H7 (cell line): ENCODE data around the gene GASK1A. TPM values are rescaled to one million over a fixed set of nuclear protein-coding genes. Genes with fewer than 3 reads are reported as not detected.

ENCODE experiments used
- DNase-seq: peaks from one replicate; pipeline ENCODE4 v3.0.0; 2012
- H3K27me3 ChIP-seq: 2 replicates; pipeline ENCODE4 v1.6.0; 2011; ENCODE audit warnings: mild to moderate bottlenecking, low read length; ENCODE audit not compliant: control insufficient read depth, insufficient read depth
- H3K36me3 ChIP-seq: replicated peaks from 2 replicates; pipeline ENCODE4 v1.5.1; 2011; ENCODE audit warnings: low read length; ENCODE audit not compliant: control insufficient read depth, insufficient read depth
- H3K4me3 ChIP-seq: 2 replicates; pipeline ENCODE4 v1.5.1; 2011; ENCODE audit warnings: low read depth, mild to moderate bottlenecking, control low read depth, low read length, moderate library complexity; ENCODE audit not compliant: insufficient read depth
- total RNA-seq: library from RNA; depleted of rRNA; stranded (reverse); fragments of >200 nt; shearing (Covaris generic); gene quantifications from 2 replicates; pipeline ENCODE4 v1.2.3, GENCODE V29; 2014

GASK1A gene
- total RNA-seq, 1 experiment from 2014 or later: 4.5 TPM

GRCh38 chr3:43081796-43082195 is 102.7 kb downstream of the GASK1A start:
- DNase-seq: no peak
- no peak overlapping the region for H3K4me3 ChIP-seq
- no peaks in the 10 kb centered on the region for H3K27me3 ChIP-seq
- peaks cover 6% of the 10 kb centered on the region for H3K36me3 ChIP-seq

- DNase-seq: no peak
- Histone ChIP-seq H3K27me3 (no peaks in the 10 kb centered on the region), H3K4me3 (no peak overlapping the region), H3K36me3 (peaks cover 6% of the 10 kb centered on the region)
These were observed 103.3 kb downstream of the GASK1A start for GRCh38 chr3:43082457-43082856.

- Histone ChIP-seq H3K36me3 (no peaks in the 10 kb centered on the region), H3K4me3 (no peak overlapping the region), H3K27me3 (no peaks in the 10 kb centered on the region)
- no peak for DNase-seq
These were observed 107.5 kb downstream of the GASK1A start for GRCh38 chr3:43086460-43087165.

GRCh38 chr3:43087249-43087776 is 108.2 kb downstream of the GASK1A start:
- DNase-seq: no peak
- Histone ChIP-seq H3K4me3 (no peak overlapping the region), H3K27me3 (no peaks in the 10 kb centered on the region), H3K36me3 (no peaks in the 10 kb centered on the region)

- no peaks in the 10 kb centered on the region for H3K36me3 ChIP-seq
- no peaks in the 10 kb centered on the region for H3K27me3 ChIP-seq
- no peak overlapping the region for H3K4me3 ChIP-seq
- DNase-seq: no peak
These were observed 110.0 kb downstream of the GASK1A start for GRCh38 chr3:43089081-43089480.

GRCh38 chr3:43090238-43090637 is 111.1 kb downstream of the GASK1A start:
- DNase-seq: no peak
- Histone ChIP-seq H3K27me3 (no peaks in the 10 kb centered on the region), H3K36me3 (no peaks in the 10 kb centered on the region), H3K4me3 (no peak overlapping the region)

- Histone ChIP-seq H3K27me3 (no peaks in the 10 kb centered on the region), H3K36me3 (no peaks in the 10 kb centered on the region), H3K4me3 (no peak overlapping the region)
- DNase-seq: no peak
These were observed 112.4 kb downstream of the GASK1A start for GRCh38 chr3:43091481-43091880.

- Histone ChIP-seq H3K27me3 (no peaks in the 10 kb centered on the region), H3K4me3 (no peak overlapping the region), H3K36me3 (no peaks in the 10 kb centered on the region)
- DNase-seq: no peak
These were observed 113.9 kb downstream of the GASK1A start for GRCh38 chr3:43093006-43093405.

- Histone ChIP-seq H3K27me3 (no peaks in the 10 kb centered on the region), H3K36me3 (no peaks in the 10 kb centered on the region), H3K4me3 (no peak overlapping the region)
- DNase-seq: no peak
These were observed 114.9 kb downstream of the GASK1A start for GRCh38 chr3:43093974-43094373.

- Histone ChIP-seq H3K27me3 (no peaks in the 10 kb centered on the region), H3K36me3 (no peaks in the 10 kb centered on the region), H3K4me3 (no peak overlapping the region)
- no peak for DNase-seq
These were observed 115.3 kb downstream of the GASK1A start for GRCh38 chr3:43094381-43094780.

GRCh38 chr3:43094851-43095250 is 115.7 kb downstream of the GASK1A start:
- H3K27me3 ChIP-seq: no peaks in the 10 kb centered on the region
- H3K36me3 ChIP-seq: no peaks in the 10 kb centered on the region
- H3K4me3 ChIP-seq: no peak overlapping the region
- no peak for DNase-seq

GRCh38 chr3:43095370-43095769 is 116.3 kb downstream of the GASK1A start:
- DNase-seq: no peak
- H3K27me3 ChIP-seq: no peaks in the 10 kb centered on the region

GRCh38 chr3:43096761-43097160 is 117.7 kb downstream of the GASK1A start:
- no peak for DNase-seq
- no peaks in the 10 kb centered on the region for H3K36me3 ChIP-seq
- H3K4me3 ChIP-seq: no peak overlapping the region
- H3K27me3 ChIP-seq: no peaks in the 10 kb centered on the region

More at GRCh38 chr3:43095370-43095769, 116.3 kb downstream of the GASK1A start:
- H3K4me3 ChIP-seq: no peak overlapping the region
- no peaks in the 10 kb centered on the region for H3K36me3 ChIP-seq

- Histone ChIP-seq H3K36me3 (no peaks in the 10 kb centered on the region), H3K27me3 (no peaks in the 10 kb centered on the region), H3K4me3 (no peak overlapping the region)
- no peak for DNase-seq
These were observed 118.4 kb downstream of the GASK1A start for GRCh38 chr3:43097400-43098080.

- Histone ChIP-seq H3K27me3 (no peaks in the 10 kb centered on the region), H3K4me3 (no peak overlapping the region), H3K36me3 (no peaks in the 10 kb centered on the region)
- no peak for DNase-seq
These were observed 119.7 kb downstream of the GASK1A start for GRCh38 chr3:43098761-43099160.
